HL-60 (cell line): ENCODE measurements around the gene FHDC1.

Experiments used
- DNase-seq, 2 experiments: peaks; one replicate each; pipeline ENCODE4 v3.0.0-alpha.2; 2010 to 2020; ENCODE audit warnings: low read depth in 1 of 2, low spot score in 1 of 2
- H3K27ac ChIP-seq: fragments of 250-450 bp; sonication (Bioruptor Pico); replicated peaks from 2 replicates; pipeline ENCODE4 v1.5.1; 2020; ENCODE audit warnings: mild to moderate bottlenecking, moderate library complexity
- H3K27me3 ChIP-seq: fragments of 250-450 bp; sonication (Bioruptor Pico); 2 replicates; pipeline ENCODE4 v1.5.1; 2021; ENCODE audit warnings: mild to moderate bottlenecking, moderate library complexity; ENCODE audit not compliant: insufficient read depth, poor library complexity, severe bottlenecking
- H3K4me3 ChIP-seq: replicated peaks from 2 replicates; pipeline ENCODE4 v1.5.1; 2011; ENCODE audit warnings: mild to moderate bottlenecking, control low read depth, low read length; ENCODE audit not compliant: insufficient read depth
- GABPA ChIP-seq: IDR thresholded peaks from 2 replicates; pipeline ENCODE4 v1.6.1; 2012; ENCODE audit warnings: low read depth
- POLR2AphosphoS5 ChIP-seq: IDR thresholded peaks from 2 replicates; pipeline ENCODE4 v1.6.1; 2012; ENCODE audit warnings: low read depth
- SPI1 ChIP-seq: IDR thresholded peaks from 2 replicates; pipeline ENCODE4 v1.6.1; 2012; ENCODE audit warnings: low read depth, mild to moderate bottlenecking, borderline replicate concordance
- TF ChIP-seq, protein P1 (sequence below): IDR thresholded peaks from 2 replicates; pipeline ENCODE4 v1.6.1; 2012; ENCODE audit warnings: low read depth; ENCODE audit not compliant: insufficient replicate concordance
- TF ChIP-seq, protein P2 (sequence below): IDR thresholded peaks from one replicate; pipeline ENCODE4 v1.5.1; 2011; ENCODE audit warnings: low read length, control low read depth, inconsistent platforms; ENCODE audit not compliant: insufficient read depth

FHDC1 gene

DNA sequence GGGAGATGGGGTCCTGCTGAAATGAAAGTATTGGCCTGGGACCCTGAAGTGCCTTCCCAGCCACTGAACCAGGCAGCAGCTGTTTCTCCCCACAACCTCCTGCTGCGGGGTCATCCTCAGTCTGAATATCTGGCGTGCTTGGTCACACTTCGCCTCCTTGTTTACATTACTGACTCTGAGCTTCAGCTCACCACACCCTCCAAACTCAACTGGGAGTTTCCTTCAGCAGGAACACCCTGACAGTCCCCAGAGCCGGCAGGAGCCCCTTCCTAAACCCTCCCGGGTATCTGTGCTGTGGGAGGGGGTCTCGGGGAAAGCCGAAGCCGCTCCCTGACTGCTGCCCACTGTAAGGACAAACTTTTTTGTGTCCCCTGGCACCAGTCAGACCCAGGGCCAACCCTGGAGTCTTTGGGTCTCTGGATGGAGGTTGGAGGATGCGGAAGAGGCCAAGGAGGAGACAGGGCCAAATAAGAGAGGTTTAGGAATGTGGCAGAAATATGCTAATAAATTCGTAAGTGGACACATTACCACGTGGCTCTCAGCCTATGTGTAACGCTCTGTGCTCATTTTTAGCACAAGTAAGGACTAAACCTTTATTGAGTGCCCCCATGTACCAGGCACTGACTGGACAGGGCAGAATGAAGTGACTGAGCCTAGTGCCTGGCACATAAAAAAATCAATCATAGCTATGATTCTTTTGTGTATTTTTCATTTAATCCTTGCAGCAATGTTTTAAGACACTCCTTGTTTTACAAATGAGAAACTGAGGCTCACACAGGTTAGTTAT lies 20.7 kb downstream of the FHDC1 start:
- no peak for DNase-seq
- Histone ChIP-seq H3K27ac (no peak overlapping the region), H3K27me3 (no peaks in the 10 kb centered on the region), H3K4me3 (no peak overlapping the region)
- TF ChIP-seq SPI1 (no peak), POLR2AphosphoS5 (no peak), GABPA (no peak)
- TF ChIP-seq, protein P1, sequence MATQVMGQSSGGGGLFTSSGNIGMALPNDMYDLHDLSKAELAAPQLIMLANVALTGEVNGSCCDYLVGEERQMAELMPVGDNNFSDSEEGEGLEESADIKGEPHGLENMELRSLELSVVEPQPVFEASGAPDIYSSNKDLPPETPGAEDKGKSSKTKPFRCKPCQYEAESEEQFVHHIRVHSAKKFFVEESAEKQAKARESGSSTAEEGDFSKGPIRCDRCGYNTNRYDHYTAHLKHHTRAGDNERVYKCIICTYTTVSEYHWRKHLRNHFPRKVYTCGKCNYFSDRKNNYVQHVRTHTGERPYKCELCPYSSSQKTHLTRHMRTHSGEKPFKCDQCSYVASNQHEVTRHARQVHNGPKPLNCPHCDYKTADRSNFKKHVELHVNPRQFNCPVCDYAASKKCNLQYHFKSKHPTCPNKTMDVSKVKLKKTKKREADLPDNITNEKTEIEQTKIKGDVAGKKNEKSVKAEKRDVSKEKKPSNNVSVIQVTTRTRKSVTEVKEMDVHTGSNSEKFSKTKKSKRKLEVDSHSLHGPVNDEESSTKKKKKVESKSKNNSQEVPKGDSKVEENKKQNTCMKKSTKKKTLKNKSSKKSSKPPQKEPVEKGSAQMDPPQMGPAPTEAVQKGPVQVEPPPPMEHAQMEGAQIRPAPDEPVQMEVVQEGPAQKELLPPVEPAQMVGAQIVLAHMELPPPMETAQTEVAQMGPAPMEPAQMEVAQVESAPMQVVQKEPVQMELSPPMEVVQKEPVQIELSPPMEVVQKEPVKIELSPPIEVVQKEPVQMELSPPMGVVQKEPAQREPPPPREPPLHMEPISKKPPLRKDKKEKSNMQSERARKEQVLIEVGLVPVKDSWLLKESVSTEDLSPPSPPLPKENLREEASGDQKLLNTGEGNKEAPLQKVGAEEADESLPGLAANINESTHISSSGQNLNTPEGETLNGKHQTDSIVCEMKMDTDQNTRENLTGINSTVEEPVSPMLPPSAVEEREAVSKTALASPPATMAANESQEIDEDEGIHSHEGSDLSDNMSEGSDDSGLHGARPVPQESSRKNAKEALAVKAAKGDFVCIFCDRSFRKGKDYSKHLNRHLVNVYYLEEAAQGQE, result no peak
- TF ChIP-seq, protein P2, sequence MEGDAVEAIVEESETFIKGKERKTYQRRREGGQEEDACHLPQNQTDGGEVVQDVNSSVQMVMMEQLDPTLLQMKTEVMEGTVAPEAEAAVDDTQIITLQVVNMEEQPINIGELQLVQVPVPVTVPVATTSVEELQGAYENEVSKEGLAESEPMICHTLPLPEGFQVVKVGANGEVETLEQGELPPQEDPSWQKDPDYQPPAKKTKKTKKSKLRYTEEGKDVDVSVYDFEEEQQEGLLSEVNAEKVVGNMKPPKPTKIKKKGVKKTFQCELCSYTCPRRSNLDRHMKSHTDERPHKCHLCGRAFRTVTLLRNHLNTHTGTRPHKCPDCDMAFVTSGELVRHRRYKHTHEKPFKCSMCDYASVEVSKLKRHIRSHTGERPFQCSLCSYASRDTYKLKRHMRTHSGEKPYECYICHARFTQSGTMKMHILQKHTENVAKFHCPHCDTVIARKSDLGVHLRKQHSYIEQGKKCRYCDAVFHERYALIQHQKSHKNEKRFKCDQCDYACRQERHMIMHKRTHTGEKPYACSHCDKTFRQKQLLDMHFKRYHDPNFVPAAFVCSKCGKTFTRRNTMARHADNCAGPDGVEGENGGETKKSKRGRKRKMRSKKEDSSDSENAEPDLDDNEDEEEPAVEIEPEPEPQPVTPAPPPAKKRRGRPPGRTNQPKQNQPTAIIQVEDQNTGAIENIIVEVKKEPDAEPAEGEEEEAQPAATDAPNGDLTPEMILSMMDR, result no peak

DNA sequence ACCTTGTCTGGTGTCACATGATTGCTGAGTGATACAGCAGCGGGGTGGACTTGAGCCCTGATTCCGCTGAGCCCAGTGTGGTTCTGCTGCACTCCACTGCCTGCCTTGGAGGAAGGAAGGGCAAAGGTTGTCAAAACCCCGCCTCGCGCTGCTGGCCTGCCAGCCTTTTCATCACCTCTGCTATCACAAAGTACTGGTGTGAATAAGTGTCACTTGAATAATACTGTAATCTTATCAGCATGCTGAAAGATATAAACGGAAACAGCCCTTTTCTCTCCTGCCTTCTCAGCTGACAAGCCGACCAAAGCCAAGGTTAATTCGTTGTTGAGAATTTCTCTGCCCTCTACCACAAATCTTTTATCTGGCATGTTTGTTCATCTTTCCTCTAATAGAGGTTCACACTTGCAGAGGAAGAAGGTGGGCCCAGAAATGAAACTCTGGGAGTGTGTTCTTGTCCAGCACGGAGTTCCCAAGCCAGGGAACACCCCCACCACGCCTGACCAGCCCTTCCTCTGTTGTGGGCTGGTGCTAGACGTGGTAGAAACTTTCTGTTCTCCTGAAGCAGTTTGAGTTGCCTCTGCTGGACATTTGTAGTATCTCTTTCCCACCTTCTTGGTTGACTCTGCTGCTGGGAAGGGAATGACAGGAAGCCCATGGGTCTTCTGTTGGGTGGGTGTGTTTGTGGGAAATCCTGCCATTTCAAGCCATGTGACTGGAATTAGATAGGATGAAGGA lies 21.5 kb downstream of the FHDC1 start:
- Histone ChIP-seq H3K27me3 (no peaks in the 10 kb centered on the region), H3K4me3 (no peak overlapping the region), H3K27ac (no peak overlapping the region)
- no peak for DNase-seq
- TF ChIP-seq GABPA (no peak), SPI1 (no peak), POLR2AphosphoS5 (no peak)
- TF ChIP-seq, protein P2, result no peak
- TF ChIP-seq, protein P1, result no peak

DNA sequence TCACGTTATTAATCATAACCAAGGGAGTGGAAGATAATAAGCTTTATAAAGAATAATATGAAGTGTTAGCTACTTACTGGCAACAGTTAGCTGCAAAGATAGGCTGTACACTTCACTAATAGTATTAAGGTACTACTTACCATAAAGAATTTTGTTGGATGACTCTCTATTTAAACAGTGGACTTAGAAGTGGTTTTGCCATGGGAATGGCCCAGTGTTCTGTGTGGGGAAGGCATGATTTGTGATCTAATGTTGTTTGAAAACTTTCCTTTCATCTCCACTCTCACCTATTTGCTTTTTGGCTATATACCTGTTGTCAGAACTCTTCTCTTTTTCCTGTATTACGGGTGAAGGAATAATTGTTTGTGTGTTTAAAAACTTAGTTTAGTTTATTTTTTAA lies 23.0 kb downstream of the FHDC1 start:
- Histone ChIP-seq H3K4me3 (no peak overlapping the region), H3K27me3 (no peaks in the 10 kb centered on the region), H3K27ac (no peak overlapping the region)
- TF ChIP-seq, protein P1, result no peak
- TF ChIP-seq SPI1 (no peak), GABPA (no peak), POLR2AphosphoS5 (no peak)
- TF ChIP-seq, protein P2, result no peak
- no peak for DNase-seq
